Mammary epithelial cell (primary cell): ENCODE data around the gene FOXK1.

Source experiments
- EZH2 ChIP-seq: IDR thresholded peaks from 2 replicates; pipeline ENCODE4 v1.6.1; 2012; ENCODE audit warnings: low read length, inconsistent platforms, borderline replicate concordance
- TF ChIP-seq, protein P1 (sequence below), 2 donors: IDR thresholded peaks in 1 of 2; conservative IDR thresholded peaks in 1 of 2; 2 replicates each; pipeline ENCODE4 v1.5.1; 2011 to 2012; ENCODE audit warnings: inconsistent platforms in 2 of 2, low read length in 2 of 2, mild to moderate bottlenecking in 2 of 2, control low read depth in 1 of 2, low read depth in 1 of 2; ENCODE audit not compliant: insufficient read depth in 1 of 2; ENCODE audit errors: extremely low read depth in 1 of 2

GRCh38 chr7:4681218-4681851 is 760 bp upstream of the FOXK1 start:
- TF ChIP-seq, protein P1, sequence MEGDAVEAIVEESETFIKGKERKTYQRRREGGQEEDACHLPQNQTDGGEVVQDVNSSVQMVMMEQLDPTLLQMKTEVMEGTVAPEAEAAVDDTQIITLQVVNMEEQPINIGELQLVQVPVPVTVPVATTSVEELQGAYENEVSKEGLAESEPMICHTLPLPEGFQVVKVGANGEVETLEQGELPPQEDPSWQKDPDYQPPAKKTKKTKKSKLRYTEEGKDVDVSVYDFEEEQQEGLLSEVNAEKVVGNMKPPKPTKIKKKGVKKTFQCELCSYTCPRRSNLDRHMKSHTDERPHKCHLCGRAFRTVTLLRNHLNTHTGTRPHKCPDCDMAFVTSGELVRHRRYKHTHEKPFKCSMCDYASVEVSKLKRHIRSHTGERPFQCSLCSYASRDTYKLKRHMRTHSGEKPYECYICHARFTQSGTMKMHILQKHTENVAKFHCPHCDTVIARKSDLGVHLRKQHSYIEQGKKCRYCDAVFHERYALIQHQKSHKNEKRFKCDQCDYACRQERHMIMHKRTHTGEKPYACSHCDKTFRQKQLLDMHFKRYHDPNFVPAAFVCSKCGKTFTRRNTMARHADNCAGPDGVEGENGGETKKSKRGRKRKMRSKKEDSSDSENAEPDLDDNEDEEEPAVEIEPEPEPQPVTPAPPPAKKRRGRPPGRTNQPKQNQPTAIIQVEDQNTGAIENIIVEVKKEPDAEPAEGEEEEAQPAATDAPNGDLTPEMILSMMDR (conservative IDR thresholded peaks at IDR 0.05 in 1 of 2, IDR thresholded peaks at IDR 0.05 in 1 of 2; ENCODE audit: extremely low read depth in 1 of 2, insufficient read depth in 1 of 2, low read depth in 1 of 2, low read length in 2 of 2), result no peak
- TF ChIP-seq EZH2, result no peak
